ENCODE results near the gene NF2. TPM values are rescaled to one million over a fixed set of nuclear protein-coding genes. Genes with fewer than 3 reads are reported as not detected.
A peak's percentile ranks its signal among the peaks of the same experiment; 100 is the strongest.

The NF2 gene
- total RNA-seq, 1 experiment from 2014 or later = 35.9 TPM

DNA sequence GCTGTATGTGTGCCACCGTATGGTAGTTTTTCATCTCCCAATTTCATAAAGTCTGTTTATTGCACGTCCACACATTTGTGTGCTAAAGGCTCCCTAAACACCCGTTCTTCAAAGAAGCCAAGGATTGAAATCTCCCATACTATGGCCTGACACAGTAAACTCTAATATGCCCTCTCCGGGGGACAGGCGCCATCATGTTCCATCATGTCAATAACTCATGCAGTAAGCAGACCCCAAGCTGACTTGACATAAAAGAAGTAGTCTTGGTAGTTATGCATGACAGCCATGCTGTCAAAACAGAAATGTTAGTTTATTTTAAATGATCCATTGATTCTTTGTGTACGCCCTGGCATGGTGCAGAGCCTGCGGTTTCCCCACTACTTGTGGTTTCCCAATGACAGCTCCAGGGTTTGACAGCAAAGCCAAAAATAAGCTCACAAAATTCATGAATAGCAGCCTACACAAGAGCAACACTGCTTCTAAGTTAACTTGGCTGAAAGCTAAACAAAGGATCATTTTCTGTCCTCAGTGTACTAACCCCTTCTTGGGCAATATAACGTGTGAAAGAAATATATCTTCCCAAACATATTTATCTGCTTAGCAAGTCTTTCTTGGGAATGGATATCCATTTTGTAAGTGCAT lies 59.9 kb downstream of the NF2 start:
- DNase-seq (ENCODE audit: low read depth) = peak; percentile 56

DNA sequence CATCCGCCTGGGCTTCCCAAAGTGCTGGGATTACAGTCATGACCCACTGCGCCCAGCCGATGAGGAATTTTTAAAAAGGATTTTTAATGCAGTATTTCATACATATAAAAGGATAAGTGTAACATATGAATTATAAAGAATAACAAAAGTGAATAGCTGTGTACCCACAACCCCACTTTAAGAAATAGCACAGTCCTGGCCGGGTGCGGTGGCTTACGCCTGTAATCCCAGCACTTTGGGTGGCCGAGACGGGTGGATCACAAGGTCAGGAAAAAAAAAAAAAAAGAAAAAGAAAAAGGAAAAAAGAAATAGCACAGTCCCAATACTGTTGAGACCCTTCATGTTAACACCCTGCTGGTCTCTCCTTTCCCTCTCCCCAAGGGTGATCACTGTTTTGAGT lies 62.1 kb downstream of the NF2 start:
- DNase-seq (ENCODE audit: low read depth) = no peak

DNA sequence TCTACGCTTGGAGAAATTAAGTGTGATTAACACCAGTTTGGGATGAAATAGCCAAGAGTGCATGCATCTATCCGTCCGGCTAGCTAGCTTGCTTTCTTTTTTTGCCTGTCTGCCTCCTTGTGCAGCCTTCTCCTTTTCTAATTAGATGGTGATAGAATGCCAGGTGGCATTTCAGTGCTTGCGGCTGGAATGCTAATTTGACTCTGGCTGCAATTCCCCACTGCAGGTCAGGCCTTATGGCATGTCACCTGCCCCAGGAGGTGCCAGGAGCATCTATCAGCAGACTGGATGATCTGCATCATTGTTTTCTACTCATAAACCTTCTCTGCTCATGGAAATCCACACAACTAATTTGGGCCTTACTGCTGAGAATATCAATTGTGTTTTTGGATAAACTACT lies 65.2 kb downstream of the NF2 start:
- DNase-seq (ENCODE audit: low read depth) = no peak

DNA sequence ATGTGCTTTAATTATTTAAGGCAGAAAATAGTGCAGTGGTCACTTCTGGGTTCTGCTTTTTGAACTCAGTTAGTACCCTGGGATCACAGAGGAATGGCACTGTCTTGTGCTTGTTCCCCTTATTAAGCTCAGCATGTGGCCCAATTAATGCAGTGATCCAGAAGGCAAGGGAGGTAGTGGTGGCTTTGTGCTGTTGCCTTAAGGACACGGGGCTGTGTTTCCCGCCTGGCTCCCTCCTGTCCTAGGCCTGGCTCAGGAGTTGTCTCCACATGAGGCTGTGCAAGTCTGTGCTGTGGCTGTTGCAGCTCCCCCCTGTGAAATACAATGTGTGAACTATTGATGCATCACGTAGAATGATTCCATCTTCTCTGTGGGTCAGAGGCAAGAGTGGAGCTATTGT lies 67.2 kb downstream of the NF2 start:
- DNase-seq (ENCODE audit: low read depth) = no peak

DNA sequence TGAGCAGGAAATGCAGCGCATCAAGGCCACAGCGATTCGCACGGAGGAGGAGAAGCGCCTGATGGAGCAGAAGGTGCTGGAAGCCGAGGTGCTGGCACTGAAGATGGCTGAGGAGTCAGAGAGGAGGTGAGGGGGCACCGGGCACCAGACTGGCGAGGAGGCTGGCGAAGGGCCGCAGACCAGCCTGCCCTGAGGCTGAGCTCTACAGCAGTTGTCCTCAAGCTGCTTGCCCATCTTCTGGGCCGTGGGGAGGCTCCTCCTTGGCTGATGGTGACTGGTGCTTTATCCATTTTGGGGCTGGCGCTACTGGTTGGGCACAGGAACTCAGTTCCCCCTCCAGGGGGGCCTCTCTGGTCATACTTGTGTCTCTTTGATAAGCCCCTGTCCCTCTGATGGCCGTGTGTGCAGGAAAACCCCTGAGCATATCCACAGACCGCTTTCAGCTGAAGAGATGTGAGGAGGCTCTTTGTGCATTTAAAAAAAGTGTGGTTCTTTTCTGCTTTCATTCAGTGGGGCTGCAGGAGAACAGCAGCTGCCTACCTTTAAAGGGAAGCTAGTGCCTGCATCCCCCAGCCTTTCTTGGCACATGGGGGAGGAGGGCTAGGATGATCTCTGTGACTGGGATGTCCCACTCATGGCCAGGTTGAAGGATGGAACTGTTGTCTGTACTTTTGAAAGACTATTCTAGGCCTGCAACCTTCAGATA lies 70.1 kb downstream of the NF2 start:
- DNase-seq (ENCODE audit: low read depth) = no peak

DNA sequence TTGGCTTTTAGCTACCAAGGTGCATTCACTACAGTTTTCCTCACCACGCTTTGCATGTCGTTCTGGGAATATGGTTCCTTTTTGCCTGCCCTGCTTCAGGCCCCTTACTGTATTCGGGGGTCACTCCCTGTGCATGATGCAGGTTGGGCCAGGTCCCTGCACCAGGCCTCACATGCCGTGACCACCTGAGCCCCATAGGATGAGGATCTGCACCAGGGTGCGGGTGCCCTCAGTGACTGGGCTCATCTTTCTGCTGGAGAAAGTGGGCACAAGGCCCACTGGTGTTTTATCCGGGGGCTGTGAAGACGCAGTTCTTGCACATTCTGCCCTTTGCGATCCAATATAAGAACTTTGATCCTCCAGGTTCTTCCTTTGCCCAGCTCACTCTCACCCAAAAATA lies 70.7 kb downstream of the NF2 start:
- no peak for DNase-seq (ENCODE audit: low read depth)

DNA sequence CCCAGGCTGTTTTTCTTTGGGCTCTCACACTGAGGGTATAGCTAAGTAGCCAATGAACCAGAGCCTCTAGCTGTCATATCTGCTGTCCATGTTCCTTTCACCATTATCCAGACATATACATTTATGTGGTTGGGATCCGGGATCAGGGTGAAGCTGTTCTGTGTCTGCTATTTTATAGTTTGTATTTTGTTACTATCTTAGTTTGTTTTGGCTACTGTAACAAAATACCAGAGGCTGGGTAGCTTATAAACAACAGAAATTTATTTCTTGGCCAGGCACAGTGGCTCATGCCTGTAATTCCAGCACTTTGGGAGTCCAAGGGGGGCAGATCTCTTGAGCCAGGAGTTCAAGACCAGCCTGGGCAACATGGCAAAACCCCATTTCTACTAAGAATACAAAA lies 75.9 kb downstream of the NF2 start:
- no peak for DNase-seq (ENCODE audit: low read depth)

DNA sequence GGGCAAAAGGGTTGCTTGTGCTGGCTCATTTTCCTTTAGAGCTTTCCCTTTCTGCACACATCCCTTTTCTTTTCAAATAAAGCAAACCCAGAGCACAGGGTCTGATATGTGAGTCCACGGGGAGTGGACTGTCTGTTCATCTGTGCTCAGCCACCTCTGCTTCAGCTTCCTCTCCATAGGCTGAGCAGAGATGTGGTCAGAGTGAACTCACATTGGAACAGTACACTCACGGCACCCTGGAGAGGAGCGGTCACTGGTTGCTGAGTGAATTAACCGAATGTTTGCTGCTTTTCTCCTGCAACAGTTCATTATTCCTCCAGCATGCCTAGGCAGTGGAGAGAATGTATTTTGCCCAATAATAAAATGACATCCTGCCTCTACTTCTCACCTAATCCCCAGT lies 80.1 kb downstream of the NF2 start:
- no peak for DNase-seq (ENCODE audit: low read depth)

DNA sequence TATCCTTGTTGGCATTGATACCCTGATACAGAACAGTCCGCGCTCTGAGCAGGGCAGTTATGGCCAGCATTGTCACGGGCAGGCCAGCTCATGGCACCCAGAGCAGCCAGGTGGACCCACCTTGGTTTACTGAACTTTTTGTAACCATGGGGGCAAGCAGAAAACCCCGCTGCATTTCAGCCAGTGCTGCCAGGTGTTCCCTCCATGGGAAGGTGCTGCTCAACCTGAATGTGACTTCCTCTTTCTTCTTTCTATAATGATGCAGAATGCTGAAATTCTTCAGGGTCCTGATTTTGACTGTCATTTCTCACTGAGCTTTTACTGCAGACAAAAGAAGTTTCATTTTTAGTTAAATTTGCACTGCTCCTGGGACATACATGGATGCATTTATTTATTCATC lies 80.8 kb downstream of the NF2 start:
- no peak for DNase-seq (ENCODE audit: low read depth)

DNA sequence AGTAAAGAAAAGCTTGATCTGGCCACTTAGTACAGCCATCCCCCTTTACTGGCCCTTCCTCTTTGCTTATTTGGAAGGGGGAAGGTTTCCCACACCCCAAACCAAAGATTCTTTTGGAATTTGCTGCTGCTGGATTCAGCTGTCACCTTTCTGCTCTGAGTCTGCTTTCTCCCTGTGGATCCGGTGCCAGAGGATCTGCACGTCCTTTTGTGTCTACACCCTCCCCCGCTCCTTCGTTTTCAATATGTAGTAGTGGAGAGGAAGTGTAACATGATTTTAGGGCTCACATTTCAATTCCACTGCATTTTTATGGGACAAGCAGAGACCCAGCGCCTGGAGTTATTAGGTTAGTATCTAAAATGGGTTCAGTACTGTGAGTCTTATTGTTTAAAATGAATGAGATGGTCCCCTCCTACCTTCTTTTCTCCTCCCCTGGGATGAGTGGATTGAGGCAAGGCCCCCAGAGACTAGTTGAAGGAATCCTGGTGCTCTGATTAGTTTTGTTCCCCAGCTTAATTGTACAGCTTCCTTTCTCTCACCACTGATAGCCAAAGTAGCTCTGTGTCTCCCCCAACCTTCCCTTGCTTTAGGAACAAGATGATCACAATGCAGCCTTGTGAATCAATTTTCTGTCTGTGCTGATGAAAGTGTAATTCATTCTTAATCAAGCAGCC lies 85.9 kb downstream of the NF2 start:
- DNase-seq (ENCODE audit: low read depth) = no peak

DNA sequence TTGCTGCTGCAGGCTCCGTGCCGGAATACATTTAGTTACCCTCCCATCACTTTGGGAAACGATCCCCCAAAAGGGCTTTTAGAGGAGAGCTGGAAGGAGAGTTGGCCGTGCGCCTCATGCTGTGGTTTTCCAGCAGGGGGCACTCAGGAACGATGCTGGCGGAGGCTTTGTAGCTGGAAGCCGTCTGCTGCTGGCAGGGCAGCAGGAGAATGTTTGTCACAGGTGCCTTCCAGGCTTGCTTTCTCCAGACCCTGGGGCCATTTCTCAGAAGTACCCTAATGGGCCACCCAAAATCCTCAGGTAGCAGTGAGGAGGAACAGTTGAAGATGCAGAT lies 86.4 kb downstream of the NF2 start:
- no peak for DNase-seq (ENCODE audit: low read depth)

DNA sequence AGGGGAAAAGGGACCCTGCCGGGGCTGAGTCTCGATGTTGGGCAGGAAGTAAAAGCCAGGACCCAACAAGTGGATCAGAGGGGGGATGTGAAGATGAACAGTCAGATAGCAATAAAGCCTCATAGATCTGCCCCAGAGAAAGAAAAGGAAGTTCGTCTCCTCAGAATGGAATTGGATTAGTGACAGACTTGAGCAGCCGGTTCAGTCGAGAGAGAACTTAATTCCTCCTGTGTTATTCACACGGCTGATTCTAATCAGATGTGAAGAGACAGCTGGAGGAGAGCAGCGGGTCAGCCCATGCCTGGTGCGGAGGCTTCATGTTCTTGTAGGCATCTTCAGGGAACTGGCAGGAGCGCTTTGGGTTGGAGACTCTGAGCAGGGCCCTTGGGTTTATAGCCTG lies 87.0 kb downstream of the NF2 start:
- DNase-seq (ENCODE audit: low read depth) = no peak

DNA sequence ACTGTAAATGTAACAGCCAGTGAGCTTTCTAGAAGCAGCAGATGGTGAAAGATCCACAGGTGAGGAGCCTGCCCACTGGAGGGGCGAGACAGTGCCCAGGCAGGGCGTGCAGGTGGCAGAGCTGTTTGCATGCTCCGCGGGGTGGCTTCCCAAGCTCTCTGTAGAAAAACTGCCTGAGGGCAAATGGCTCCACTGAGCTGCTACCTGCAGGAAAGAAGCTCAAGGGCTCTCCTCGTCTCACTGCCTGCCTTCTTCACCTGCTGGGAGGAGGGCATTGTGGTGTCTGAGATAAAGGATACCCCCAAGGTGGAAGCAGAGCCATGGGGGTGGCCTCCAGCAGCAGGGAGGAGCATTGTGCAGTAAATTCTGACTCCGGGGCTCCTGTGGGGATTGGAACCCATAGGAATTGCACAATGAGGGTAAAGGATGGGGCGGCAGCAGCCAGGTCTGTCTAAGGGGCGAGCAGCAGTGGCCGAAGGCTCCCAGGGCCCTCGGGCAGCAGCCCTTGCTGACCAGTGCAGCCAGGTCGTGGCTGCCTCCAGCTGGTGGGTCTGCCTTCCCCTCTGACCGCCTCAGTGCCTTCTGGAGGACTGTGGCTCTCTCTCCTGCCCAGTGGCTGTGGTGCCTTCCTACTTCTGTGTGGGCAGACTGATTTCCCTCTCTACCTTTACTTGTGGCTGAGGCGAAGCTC lies 88.3 kb downstream of the NF2 start:
- DNase-seq (ENCODE audit: low read depth) = no peak

DNA sequence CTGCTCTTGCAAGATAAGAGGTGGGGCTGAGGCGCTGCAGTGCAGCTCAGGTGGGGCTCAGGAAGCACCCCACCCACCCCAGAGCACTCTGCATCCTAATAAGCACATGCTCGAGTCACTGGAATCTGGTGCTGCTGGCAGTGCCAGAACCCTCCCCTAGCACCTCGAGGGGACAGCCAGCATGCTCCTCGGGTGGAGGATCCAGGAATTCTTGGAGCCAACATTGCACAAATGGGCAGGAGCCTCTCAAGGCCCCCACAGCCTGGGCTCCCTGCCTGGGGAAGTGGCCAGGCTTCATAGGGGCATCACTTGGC lies 88.9 kb downstream of the NF2 start:
- no peak for DNase-seq (ENCODE audit: low read depth)

DNA sequence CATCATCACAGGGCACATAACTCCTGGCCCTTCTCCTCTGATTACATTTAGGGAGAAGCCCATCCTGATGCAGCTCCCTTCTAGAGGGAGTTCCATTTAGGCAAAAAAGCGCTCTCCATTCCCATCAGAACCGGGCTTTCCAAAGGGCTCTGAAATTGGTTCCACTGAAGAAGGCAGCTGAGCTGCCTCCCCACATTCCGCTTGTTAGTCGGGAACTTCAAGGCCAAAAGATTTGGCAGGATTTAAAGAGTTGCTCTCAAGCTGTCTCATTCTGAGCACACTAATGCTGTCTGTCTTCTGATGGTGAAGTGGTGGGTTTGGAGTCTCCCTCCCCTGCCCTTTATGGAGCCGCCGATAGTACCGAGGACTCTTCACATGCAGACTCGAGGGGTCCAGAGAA lies 89.7 kb downstream of the NF2 start:
- DNase-seq (ENCODE audit: low read depth) = no peak

DNA sequence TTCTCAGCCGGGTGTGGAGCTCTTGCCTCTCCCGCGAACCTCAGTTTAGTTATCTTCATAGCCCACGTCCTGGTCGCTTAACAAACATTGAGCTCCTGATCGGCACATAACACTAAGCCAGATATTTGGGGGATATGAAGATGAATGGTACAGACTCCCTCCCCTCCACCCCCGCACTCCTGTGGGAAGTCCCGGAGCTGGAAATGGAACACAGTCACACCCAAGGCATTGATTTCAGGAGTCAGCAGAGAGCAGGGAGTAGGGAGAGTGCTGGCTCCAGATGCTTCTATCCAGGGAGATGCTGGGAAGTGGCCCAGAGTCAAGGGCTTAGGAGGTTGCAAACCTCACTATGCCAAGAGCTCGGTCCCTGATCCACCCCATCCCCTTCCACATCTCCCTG lies 90.2 kb downstream of the NF2 start:
- no peak for DNase-seq (ENCODE audit: low read depth)

DNA sequence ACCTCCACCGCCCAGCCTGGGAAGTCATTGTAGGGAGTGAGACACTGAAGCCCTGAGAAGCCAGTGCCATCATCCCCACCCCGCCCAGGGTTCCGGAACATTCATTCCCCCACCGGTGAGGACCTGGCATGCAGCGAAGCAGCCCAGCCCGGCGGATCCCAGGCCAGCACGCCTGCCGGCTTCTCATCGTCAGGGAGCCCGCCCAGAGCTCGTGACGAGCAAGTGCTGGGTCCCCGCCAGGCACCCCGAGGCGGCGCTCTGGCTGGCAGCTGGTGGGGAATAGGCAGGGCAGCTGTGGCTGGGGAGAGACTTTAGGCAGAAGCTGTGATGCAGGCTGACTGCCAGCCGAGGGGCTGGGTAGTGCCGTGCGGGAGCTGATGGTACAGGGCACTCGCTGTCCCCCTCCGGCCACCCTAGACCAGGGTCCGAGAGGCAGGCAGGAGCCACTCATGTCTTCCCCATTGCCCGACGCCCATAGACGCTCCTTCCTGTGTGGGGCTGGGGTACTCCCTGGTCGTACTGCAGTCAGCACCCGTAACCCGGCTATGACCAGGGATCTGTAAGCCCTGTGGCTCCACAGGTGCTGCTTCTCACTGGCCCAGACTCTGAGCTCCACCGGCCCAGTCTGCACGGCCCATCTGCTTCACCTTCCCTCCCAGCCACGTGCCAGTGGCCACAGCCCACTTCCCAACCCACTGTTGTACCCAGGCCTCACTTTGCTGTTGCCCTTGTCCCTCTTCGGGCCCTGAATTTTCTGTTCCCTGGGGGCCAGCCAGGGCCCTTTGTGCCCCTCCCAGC lies 91.9 kb downstream of the NF2 start:
- no peak for DNase-seq (ENCODE audit: low read depth)

DNA sequence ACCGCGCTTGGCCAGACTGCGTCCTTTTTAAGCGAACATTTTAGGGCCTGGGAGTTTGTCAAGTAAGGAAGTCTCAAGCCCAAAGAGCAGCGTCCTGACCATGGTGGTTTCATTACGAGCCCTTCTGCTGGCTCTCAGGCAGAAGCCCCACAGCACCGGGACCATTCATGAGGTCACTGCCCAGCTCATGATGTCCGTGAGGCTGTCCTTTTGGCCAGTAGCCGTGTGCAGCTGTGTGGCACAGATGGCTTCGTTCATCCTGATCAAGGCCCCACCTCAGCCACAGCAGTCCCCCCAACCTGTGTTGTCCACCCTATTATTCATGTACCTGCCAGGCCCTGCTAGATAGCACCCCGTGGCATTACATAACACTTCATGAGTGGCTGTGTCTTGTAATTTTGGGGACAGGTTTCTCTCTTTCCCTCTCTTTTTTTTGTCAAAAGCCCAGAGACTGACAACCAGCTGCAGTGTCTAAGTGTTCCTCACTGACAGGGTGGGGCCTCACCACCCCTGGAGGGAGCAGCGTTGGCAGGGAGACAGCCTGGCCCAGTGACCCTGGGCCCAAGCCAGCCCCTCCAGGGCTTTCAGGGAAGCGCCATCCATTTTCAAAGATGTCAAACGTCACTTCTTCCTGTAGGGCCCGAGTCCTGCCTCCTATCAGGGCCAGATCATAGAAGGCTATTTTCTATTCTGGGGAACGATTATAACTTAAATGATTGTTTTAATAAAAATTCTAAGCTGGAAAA lies 94.6 kb downstream of the NF2 start:
- no peak for DNase-seq (ENCODE audit: low read depth)

DNA sequence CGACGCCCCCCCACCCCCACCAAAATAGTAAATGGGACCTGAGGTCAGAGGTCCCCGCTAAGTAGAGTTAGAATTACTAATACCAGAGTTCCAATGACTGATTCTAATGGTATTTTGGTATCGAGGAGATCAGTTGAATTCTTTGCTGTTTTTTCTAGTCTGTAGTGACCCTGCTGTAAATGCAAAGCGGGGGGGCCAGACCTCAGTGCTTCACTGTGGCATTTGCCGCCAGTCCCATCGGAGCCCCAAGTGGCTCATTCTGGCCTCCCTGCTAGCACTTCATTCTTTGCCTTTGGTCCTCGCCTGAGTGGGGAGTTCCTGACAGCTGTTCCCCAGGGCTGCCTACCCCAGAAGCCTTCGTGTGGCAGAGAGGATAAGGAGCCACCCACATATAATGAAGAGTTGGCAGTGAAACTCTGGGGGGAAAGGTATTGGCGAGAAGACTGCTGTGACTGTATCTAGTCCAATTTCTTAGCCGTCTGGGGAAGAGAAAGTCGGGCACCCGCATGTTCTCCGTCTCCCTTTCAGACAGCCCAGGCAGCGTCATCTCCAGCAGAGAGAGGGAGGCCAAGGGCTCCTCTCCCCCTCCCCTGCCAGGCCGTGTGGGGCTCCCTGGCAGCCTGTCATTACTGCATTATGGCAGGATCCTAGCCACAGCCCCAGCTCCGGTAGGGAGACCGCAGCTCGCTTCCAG lies 96.9 kb downstream of the NF2 start:
- DNase-seq (ENCODE audit: low read depth) = no peak

DNA sequence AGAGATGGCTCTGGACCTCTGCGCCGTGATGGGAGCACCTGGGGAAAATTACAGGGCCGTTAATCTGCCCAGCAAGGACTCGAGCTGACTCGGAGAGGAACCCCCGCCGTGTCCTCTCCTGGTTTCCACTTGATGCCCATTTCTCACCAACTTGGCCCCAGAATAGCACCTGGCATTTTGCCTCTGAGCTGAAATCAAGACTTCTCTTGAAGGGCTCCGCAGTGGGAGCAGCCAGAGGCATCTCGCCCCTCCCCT lies 97.4 kb downstream of the NF2 start:
- no peak for DNase-seq (ENCODE audit: low read depth)

Data from RPMI7951 (cell line).